IMR-90 (cell line): ENCODE results near the gene TOP2A. TPM values are rescaled to one million over a fixed set of nuclear protein-coding genes. Genes with fewer than 3 reads are reported as not detected.

Experiments used
- ATAC-seq: fragments of 200-7000 bp; cut with Tn5 transposase; 2 replicates; pipeline ENCODE4 v1.9.1; 2020; ENCODE audit warnings: low read depth, mild to moderate bottlenecking, moderate library complexity
- BruUV-seq: library from RNA; stranded (reverse); fragments of 400-500 nt; replicated peaks from 2 replicates; lab custom pipeline; 2021; lab: Mats Ljungman, UMichigan
- CTCF ChIA-PET: fragments of 300-600 bp; formaldehyde crosslinking; extraction: SDS; loops from one replicate; lab custom pipeline; 2021; ENCODE audit warnings: antibody characterized with exemption; lab: Yijun Ruan, JAX
- POLR2A ChIA-PET: fragments of 300-600 bp; sonication (Branson Sonifier 250); formaldehyde crosslinking; loops from one replicate; lab custom pipeline; 2022; ENCODE audit warnings: antibody characterized with exemption; ENCODE audit not compliant: unreplicated experiment; lab: Charles Lee
- DNase-seq: peaks from one replicate; pipeline ENCODE4 v3.0.0; 2013
- H2AFZ ChIP-seq: replicated peaks from 2 replicates; pipeline ENCODE3; 2013; ENCODE audit warnings: low read length, mild to moderate bottlenecking; ENCODE audit not compliant: poor library complexity
- H2AK5ac ChIP-seq: 2 replicates; pipeline ENCODE4 v1.6.1; 2013; ENCODE audit warnings: low read depth, low read length, inconsistent platforms
- H2AK9ac ChIP-seq: replicated peaks from 2 replicates; pipeline ENCODE3; 2013; ENCODE audit warnings: mild to moderate bottlenecking, low read depth, low read length, moderate library complexity; ENCODE audit not compliant: poor library complexity
- H2BK120ac ChIP-seq: 2 replicates; pipeline ENCODE4 v1.6.1; 2013; ENCODE audit warnings: low read depth, low read length, inconsistent platforms
- H2BK15ac ChIP-seq: 3 replicates; pipeline ENCODE4 v1.6.1; 2013; ENCODE audit warnings: low read depth, low read length, inconsistent platforms
- H2BK20ac ChIP-seq: 2 replicates; pipeline ENCODE4 v1.6.1; 2013; ENCODE audit warnings: low read depth, mild to moderate bottlenecking, inconsistent platforms, low read length, moderate library complexity
- H2BK5ac ChIP-seq: 2 replicates; pipeline ENCODE4 v1.6.1; 2013; ENCODE audit warnings: mild to moderate bottlenecking, low read depth, low read length, inconsistent platforms; ENCODE audit not compliant: poor library complexity, severe bottlenecking
- H3K14ac ChIP-seq: replicated peaks from 2 replicates; pipeline ENCODE4 v1.6.1; 2013; ENCODE audit warnings: low read depth, low read length, inconsistent platforms
- H3K18ac ChIP-seq: 2 replicates; pipeline ENCODE4 v1.6.1; 2013; ENCODE audit warnings: low read depth, low read length, control low read depth
- H3K23ac ChIP-seq: 2 replicates; pipeline ENCODE4 v1.6.1; 2013; ENCODE audit warnings: low read depth, low read length, inconsistent platforms
- H3K27ac ChIP-seq: 2 replicates; pipeline ENCODE4 v1.5.1; 2013; ENCODE audit warnings: mild to moderate bottlenecking, control low read depth, low read length; ENCODE audit not compliant: insufficient read depth
- H3K27me3 ChIP-seq: 2 replicates; pipeline ENCODE4 v1.6.1; 2013; ENCODE audit warnings: low read length; ENCODE audit not compliant: control insufficient read depth, insufficient read depth
- H3K36me3 ChIP-seq: 2 replicates; pipeline ENCODE4 v1.6.1; 2013; ENCODE audit warnings: low read length, mixed read lengths; ENCODE audit not compliant: control insufficient read depth, insufficient read depth
- H3K4ac ChIP-seq: 2 replicates; pipeline ENCODE4 v1.6.1; 2013; ENCODE audit warnings: low read depth, low read length, inconsistent platforms
- H3K4me1 ChIP-seq: 2 replicates; pipeline ENCODE4 v1.6.1; 2013; ENCODE audit warnings: low read length, mixed read lengths; ENCODE audit not compliant: control insufficient read depth, insufficient read depth
- H3K4me2 ChIP-seq: 2 replicates; pipeline ENCODE4 v1.6.1; 2013; ENCODE audit warnings: low read depth, mild to moderate bottlenecking, control low read depth, low read length, moderate library complexity
- H3K4me3 ChIP-seq: 2 replicates; pipeline ENCODE4 v1.5.1; 2013; ENCODE audit warnings: low read depth, mild to moderate bottlenecking, control low read depth, low read length, moderate library complexity; ENCODE audit not compliant: insufficient read depth
- H3K56ac ChIP-seq: 2 replicates; pipeline ENCODE4 v1.6.1; 2013; ENCODE audit warnings: low read length, inconsistent platforms; ENCODE audit not compliant: insufficient read depth; ENCODE audit errors: extremely low read depth
- H3K79me1 ChIP-seq, 2 experiments: 2 replicates each; pipeline ENCODE4 v1.6.1; 2013; ENCODE audit warnings: low read length in 2 of 2, inconsistent platforms in 1 of 2, low read depth in 1 of 2
- H3K9ac ChIP-seq: 2 replicates; pipeline ENCODE4 v1.6.1; 2013; ENCODE audit warnings: low read depth, low read length, control low read depth
- H3K9me1 ChIP-seq: 2 replicates; pipeline ENCODE4 v1.6.1; 2013; ENCODE audit warnings: low read length, inconsistent platforms; ENCODE audit not compliant: insufficient read depth
- H3K9me3 ChIP-seq: 2 replicates; pipeline ENCODE4 v1.6.1; 2013; ENCODE audit warnings: low read length; ENCODE audit not compliant: control insufficient read depth, insufficient read depth
- H4K20me1 ChIP-seq: 2 replicates; pipeline ENCODE4 v1.6.1; 2013; ENCODE audit warnings: low read length, inconsistent platforms; ENCODE audit not compliant: insufficient read depth
- H4K5ac ChIP-seq: 2 replicates; pipeline ENCODE4 v1.6.1; 2013; ENCODE audit warnings: mild to moderate bottlenecking, low read depth, low read length, control low read depth
- H4K8ac ChIP-seq, 2 experiments: 2 replicates each; pipeline ENCODE4 v1.6.1; 2013; ENCODE audit warnings: low read depth in 2 of 2, low read length in 2 of 2, control low read depth in 1 of 2, inconsistent platforms in 1 of 2
- H4K91ac ChIP-seq: 2 replicates; pipeline ENCODE4 v1.6.1; 2013; ENCODE audit warnings: low read depth, low read length, inconsistent platforms; ENCODE audit not compliant: insufficient read depth
- BHLHE40 ChIP-seq: fragments of 150-350 bp; IDR thresholded peaks from 2 replicates; pipeline ENCODE4 v1.6.1; 2016; ENCODE audit warnings: mild to moderate bottlenecking, low read depth, low read length
- CEBPB ChIP-seq: IDR thresholded peaks from 2 replicates; pipeline ENCODE4 v1.6.1; 2012; ENCODE audit warnings: low read depth, low read length, improper control_type of control experiment
- CHD1 ChIP-seq: IDR thresholded peaks from 2 replicates; pipeline ENCODE4 v1.6.1; 2012; ENCODE audit warnings: low read depth, low read length, improper control_type of control experiment
- CTCF ChIP-seq: conservative IDR thresholded peaks from 2 replicates; pipeline ENCODE4 v1.5.1; 2012; ENCODE audit warnings: mild to moderate bottlenecking, low read depth, low read length, improper control_type of control experiment
- MAFK ChIP-seq: IDR thresholded peaks from 2 replicates; pipeline ENCODE4 v1.6.1; 2012; ENCODE audit warnings: low read depth, low read length, improper control_type of control experiment
- MAZ ChIP-seq: IDR thresholded peaks from 2 replicates; pipeline ENCODE4 v1.6.1; 2012; ENCODE audit warnings: low read depth, mild to moderate bottlenecking, low read length, improper control_type of control experiment, moderate library complexity, borderline replicate concordance
- MXI1 ChIP-seq: IDR thresholded peaks from 2 replicates; pipeline ENCODE4 v1.6.1; 2012; ENCODE audit warnings: low read depth, mild to moderate bottlenecking, low read length, moderate library complexity, borderline replicate concordance
- POLR2A ChIP-seq: IDR thresholded peaks from 2 replicates; pipeline ENCODE4 v1.6.1; 2012; ENCODE audit warnings: mild to moderate bottlenecking, low read depth, low read length
- RAD21 ChIP-seq: IDR thresholded peaks from 2 replicates; pipeline ENCODE4 v1.6.1; 2012; ENCODE audit warnings: low read length, improper control_type of control experiment
- RFX5 ChIP-seq: IDR thresholded peaks from 2 replicates; pipeline ENCODE4 v1.8.0; 2012; ENCODE audit warnings: low read depth, mild to moderate bottlenecking, low read length, moderate library complexity
- SMC3 ChIP-seq: fragments of 150-350 bp; IDR thresholded peaks from 2 replicates; pipeline ENCODE4 v1.6.1; 2016; ENCODE audit warnings: low read depth, mild to moderate bottlenecking, antibody characterized with exemption, low read length, moderate library complexity
- WGBS, 2 experiments: methylation state at CpG; one replicate each; pipeline versions ENCODE4 v1.1.5 to v1.1.7; 2013; ENCODE audit warnings: missing lambda C conversion rate in 2 of 2; ENCODE audit not compliant: insufficient read length in 1 of 2; ENCODE audit errors: extremely low coverage in 2 of 2; 5-methylcytosine and 5-hydroxymethylcytosine counted together
- dilution Hi-C: fragments of 300-500 bp; cut with HindIII; formaldehyde crosslinking; loops from one replicate; pipeline ENCODE4 v1.14.3; 2018; ENCODE audit warnings: low sequenced_read_pairs; ENCODE audit not compliant: unreplicated experiment
- in situ Hi-C: fragments of 300-500 bp; cut with MboI; formaldehyde crosslinking; loops from 3 replicates; pipeline ENCODE4 v1.14.3; 2019; ENCODE audit warnings: low sequenced_read_pairs, inconsistent platforms, mixed read lengths
- intact Hi-C: fragments of 100-400 bp; cut with micrococcal nuclease; formaldehyde crosslinking; loops from 2 replicates; pipeline ENCODE4 v1.10.0; 2022
- polyA plus RNA-seq, 3 experiments: library from polyadenylated mRNA; depleted of rRNA; stranded (reverse); fragments of >200 nt; gene quantifications; 2 replicates each; pipeline ENCODE4 v1.2.3, GENCODE V29; 2012; ENCODE audit warnings: low replicate concordance in 1 of 3
- total RNA-seq: library from RNA; depleted of rRNA; stranded (reverse); fragments of >200 nt; gene quantifications from 2 replicates; pipeline ENCODE4 v1.2.3, GENCODE V29; 2012
- TF ChIP-seq, protein P1 (sequence below): fragments of 150-350 bp; IDR thresholded peaks from 2 replicates; pipeline ENCODE4 v1.6.1; 2016; ENCODE audit warnings: low read depth, mild to moderate bottlenecking, low read length, moderate library complexity, borderline replicate concordance

The TOP2A gene
- total and polyA plus RNA-seq, 2 of the 4 experiments (the other 2 are of a cell fraction), result 43.4 to 68.5 TPM

DNA sequence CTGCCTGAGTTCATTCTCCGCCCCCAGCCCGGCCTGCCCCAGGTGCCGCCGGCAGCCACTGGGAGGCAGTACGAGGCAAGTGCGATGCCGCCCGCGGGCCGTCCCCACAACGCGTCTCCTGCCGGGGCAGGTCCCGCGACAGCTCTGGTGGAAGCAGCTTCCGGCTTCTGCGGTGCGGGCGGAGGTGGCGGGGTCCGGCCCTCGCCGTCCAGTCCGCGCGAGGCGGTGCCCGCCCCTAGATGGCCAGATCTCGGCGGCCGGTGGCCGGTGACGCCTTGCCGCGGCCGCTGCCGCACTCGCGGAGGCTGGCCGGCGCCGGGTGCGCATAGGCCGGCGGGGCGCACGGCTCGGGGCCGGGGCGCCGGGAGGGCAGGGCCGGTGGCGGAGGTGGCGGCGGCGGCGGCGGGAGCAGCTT is 55.0 kb downstream of the TOP2A start:
- H2BK5ac ChIP-seq, result no peak overlapping the region
- no peak overlapping the region for H2AK5ac ChIP-seq
- peak overlapping the region in 1 of 2 experiments; percentile 64; a peak in 1 of 4 replicates for H4K8ac ChIP-seq
- H2BK20ac ChIP-seq, result no peak overlapping the region
- no peak overlapping the region for H3K9ac ChIP-seq
- dilution Hi-C loops, result no loop called here
- H3K4me1 ChIP-seq, result peaks cover 4% of the 10 kb centered on the region; the same call in 1 of the 2 replicates
- H3K4ac ChIP-seq, result no peak overlapping the region
- peaks cover 0 to 7% of the 10 kb centered on the region in 2 experiments; a peak in 1 of 4 replicates for H3K79me1 ChIP-seq
- POLR2A ChIA-PET, result no interaction called here
- no peak overlapping the region; the same call in 1 of the 2 replicates for H3K27ac ChIP-seq
- H3K4me3 ChIP-seq, result peak overlapping the region; percentile 48
- no peaks in the 10 kb centered on the region for H3K9me3 ChIP-seq
- no peak overlapping the region for H2BK120ac ChIP-seq
- H3K27me3 ChIP-seq, result no peaks in the 10 kb centered on the region
- in situ Hi-C loops, result loop anchor here (5.0 to 25.0 kb wide), 3 partner anchors 170 to 1300 kb away; partner anchors contain the start of genes KRT27 and KRT28
- no peak overlapping the region for H4K91ac ChIP-seq
- peak overlapping the region; percentile 65 for H2AK9ac ChIP-seq
- H4K20me1 ChIP-seq, result no peaks in the 10 kb centered on the region
- 1% methylated on average over 20 of the region's 58 CpGs; no CpG with 5 or more reads in 1 of the 2 experiments for WGBS, 2 experiments
- H4K5ac ChIP-seq, result no peak overlapping the region
- H3K23ac ChIP-seq, result peak overlapping the region; percentile 29; the same call in 1 of the 2 replicates
- no peaks in the 10 kb centered on the region; the same call in 1 of the 2 replicates for H3K9me1 ChIP-seq
- peak overlapping the region; percentile 30; the same call in 1 of the 2 replicates for H3K4me2 ChIP-seq
- ATAC-seq (peak; percentile 71), DNase-seq (peak; percentile 70)
- no peaks in the 10 kb centered on the region for H3K36me3 ChIP-seq
- H3K14ac ChIP-seq, result no peak overlapping the region
- intact Hi-C loops, result loop anchor here (1.0 to 10.0 kb wide), 2 partner anchors 171 to 432 kb away; partner anchors contain the start of gene KRT28
- no peak overlapping the region for H3K18ac ChIP-seq
- peak overlapping the region; percentile 93 for H2AFZ ChIP-seq
- H2BK15ac ChIP-seq, result no peak overlapping the region
- H3K56ac ChIP-seq, result no peak overlapping the region
- no TSS peak for BruUV-seq
- TF ChIP-seq MAFK (no peak), RAD21 (peak; percentile 68), SMC3 (peak; percentile 69), MAZ (peak; percentile 38; the same call in 1 of the 2 replicates), MXI1 (no peak; the same call in 1 of the 2 replicates), CHD1 (no peak), RFX5 (no peak), POLR2A (peak; percentile 23; the same call in 1 of the 2 replicates), BHLHE40 (peak; percentile 29; the same call in 1 of the 2 replicates), CEBPB (no peak), CTCF (peak; percentile 77)
- TF ChIP-seq, protein P1, sequence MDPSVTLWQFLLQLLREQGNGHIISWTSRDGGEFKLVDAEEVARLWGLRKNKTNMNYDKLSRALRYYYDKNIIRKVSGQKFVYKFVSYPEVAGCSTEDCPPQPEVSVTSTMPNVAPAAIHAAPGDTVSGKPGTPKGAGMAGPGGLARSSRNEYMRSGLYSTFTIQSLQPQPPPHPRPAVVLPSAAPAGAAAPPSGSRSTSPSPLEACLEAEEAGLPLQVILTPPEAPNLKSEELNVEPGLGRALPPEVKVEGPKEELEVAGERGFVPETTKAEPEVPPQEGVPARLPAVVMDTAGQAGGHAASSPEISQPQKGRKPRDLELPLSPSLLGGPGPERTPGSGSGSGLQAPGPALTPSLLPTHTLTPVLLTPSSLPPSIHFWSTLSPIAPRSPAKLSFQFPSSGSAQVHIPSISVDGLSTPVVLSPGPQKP, result no peak
- CTCF ChIA-PET, result interaction anchor here (0.6 to 1.5 kb wide), 7 partner anchors 48 to 197 kb away, joined by 3 to 7 read pairs (median 3); no protein-coding TSS in a partner anchor
